Bronchial epithelial cell (primary cell): Measurements from ENCODE around the gene C2orf68. TPM values are rescaled to one million over a fixed set of nuclear protein-coding genes. Genes with fewer than 3 reads are reported as not detected.

ENCODE experiments used
- DNase-seq: peaks from one replicate; pipeline ENCODE4 v3.0.0-alpha.2; 2010; ENCODE audit warnings: low read depth
- FAIRE-seq: peaks from 2 replicates; lab custom pipeline; 2011; peaks lifted over from hg19 to GRCh38; lab: Jason Lieb, UNC
- H3K27me3 ChIP-seq: 2 replicates; pipeline ENCODE4 v1.5.1; 2011; ENCODE audit warnings: low read length; ENCODE audit not compliant: control insufficient read depth, insufficient read depth
- H3K36me3 ChIP-seq: 2 replicates; pipeline ENCODE4 v1.5.1; 2011; ENCODE audit warnings: low read length; ENCODE audit not compliant: control insufficient read depth, insufficient read depth
- H3K4me3 ChIP-seq: 2 replicates; pipeline ENCODE4 v1.5.1; 2011; ENCODE audit warnings: mild to moderate bottlenecking, low read depth, low read length, control low read depth
- total RNA-seq: library from RNA; depleted of rRNA; stranded (reverse); fragments of >200 nt; gene quantifications from 2 replicates; pipeline ENCODE4 v1.2.1, GENCODE V29; 2014
- TF ChIP-seq, protein P1 (sequence below): IDR thresholded peaks from 2 replicates; pipeline ENCODE4 v1.5.1; 2011; ENCODE audit warnings: mild to moderate bottlenecking, moderate library complexity, low read length, control low read depth, inconsistent platforms; ENCODE audit not compliant: insufficient read depth, severe bottlenecking

The C2orf68 gene
- total RNA-seq, 1 donor from 2014 or later: 9.5 TPM

- Histone ChIP-seq H3K36me3 (peaks cover 31% of the 10 kb centered on the region), H3K4me3 (no peak overlapping the region), H3K27me3 (no peaks in the 10 kb centered on the region)
- DNase-seq: no peak
- TF ChIP-seq, protein P1, sequence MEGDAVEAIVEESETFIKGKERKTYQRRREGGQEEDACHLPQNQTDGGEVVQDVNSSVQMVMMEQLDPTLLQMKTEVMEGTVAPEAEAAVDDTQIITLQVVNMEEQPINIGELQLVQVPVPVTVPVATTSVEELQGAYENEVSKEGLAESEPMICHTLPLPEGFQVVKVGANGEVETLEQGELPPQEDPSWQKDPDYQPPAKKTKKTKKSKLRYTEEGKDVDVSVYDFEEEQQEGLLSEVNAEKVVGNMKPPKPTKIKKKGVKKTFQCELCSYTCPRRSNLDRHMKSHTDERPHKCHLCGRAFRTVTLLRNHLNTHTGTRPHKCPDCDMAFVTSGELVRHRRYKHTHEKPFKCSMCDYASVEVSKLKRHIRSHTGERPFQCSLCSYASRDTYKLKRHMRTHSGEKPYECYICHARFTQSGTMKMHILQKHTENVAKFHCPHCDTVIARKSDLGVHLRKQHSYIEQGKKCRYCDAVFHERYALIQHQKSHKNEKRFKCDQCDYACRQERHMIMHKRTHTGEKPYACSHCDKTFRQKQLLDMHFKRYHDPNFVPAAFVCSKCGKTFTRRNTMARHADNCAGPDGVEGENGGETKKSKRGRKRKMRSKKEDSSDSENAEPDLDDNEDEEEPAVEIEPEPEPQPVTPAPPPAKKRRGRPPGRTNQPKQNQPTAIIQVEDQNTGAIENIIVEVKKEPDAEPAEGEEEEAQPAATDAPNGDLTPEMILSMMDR: no peak
- no peak for FAIRE-seq
Observed at GRCh38 chr2:85642725-85643124, 30.9 kb upstream of the C2orf68 start.

- peaks cover 17% of the 10 kb centered on the region for H3K36me3 ChIP-seq
Observed at GRCh38 chr2:85635636-85636035, 23.8 kb upstream of the C2orf68 start.

GRCh38 chr2:85635011-85635410 lies 23.1 kb upstream of the C2orf68 start:
- H3K4me3 ChIP-seq: no peak overlapping the region
- no peaks in the 10 kb centered on the region for H3K27me3 ChIP-seq
- FAIRE-seq (no peak), DNase-seq (no peak)
- H3K36me3 ChIP-seq: peaks cover 17% of the 10 kb centered on the region
- TF ChIP-seq, protein P1: no peak

More at GRCh38 chr2:85635636-85636035, 23.8 kb upstream of the C2orf68 start:
- TF ChIP-seq, protein P1: no peak
- Histone ChIP-seq H3K27me3 (no peaks in the 10 kb centered on the region), H3K4me3 (no peak overlapping the region)
- FAIRE-seq (no peak), DNase-seq (no peak)

DNA sequence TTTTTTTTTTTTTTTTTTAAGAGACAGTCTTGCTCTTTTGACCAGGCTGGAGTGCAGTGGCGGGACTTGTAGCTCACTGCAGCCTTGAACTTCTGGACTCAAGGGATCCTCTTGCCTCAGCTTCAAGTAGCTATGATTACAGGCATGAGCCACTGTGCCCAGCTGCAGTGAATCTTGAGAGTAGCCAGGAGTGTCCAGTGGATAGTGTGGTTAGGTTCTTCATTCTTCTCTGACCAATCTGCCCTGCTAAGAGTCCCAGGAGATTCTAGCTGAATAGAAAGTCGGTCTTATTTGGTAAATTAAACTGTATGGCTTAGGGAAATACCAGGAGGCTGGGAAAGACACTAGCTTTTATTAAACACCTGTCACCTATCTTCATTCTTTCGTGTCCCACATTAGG lies 19.4 kb upstream of the C2orf68 start:
- no peak overlapping the region for H3K4me3 ChIP-seq
- no peaks in the 10 kb centered on the region for H3K27me3 ChIP-seq
- FAIRE-seq (no peak), DNase-seq (no peak)
- peaks cover 8% of the 10 kb centered on the region for H3K36me3 ChIP-seq
- TF ChIP-seq, protein P1: no peak

DNA sequence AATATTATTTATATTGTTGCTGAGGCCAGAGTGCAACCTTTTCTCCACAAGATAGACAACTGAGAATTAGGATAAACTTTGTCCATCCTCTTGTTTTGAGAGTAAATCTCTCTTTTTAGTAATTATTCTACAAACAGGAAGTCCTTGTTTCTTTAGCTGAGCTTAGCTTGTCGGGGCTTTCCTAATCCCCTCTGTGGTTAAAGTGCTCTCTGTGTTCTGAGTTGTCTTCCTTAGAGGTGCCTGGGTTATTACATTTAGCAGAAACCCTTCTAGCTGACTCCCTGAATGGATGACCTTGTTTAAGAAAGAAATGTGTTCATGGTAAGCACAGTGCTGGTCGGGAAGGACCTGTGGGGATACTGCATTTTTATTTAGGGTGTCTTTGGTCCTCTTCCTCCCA lies 16.8 kb upstream of the C2orf68 start:
- Histone ChIP-seq H3K36me3 (peaks cover 14% of the 10 kb centered on the region), H3K27me3 (no peaks in the 10 kb centered on the region), H3K4me3 (no peak overlapping the region)
- DNase-seq (no peak), FAIRE-seq (no peak)
- TF ChIP-seq, protein P1: no peak

DNA sequence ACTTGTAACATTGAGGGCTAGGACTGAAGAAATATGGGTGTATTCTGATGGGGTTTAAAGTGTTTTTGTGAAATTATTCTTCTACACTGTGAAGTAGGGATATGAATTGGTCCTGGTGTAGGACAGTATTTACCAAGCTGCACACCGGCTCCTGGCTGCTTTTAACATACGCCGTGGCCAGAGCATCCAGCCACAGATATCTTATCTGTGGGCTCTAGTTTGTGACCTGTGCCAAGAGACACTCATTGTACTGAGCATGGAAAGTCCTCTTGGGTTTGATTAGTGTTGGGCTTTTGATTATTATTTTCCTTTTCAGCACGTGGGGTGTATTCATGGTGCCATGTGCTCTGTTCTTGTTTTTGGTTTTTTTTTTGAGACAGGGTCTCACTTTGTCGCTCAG lies 12.1 kb upstream of the C2orf68 start:
- Histone ChIP-seq H3K4me3 (no peak overlapping the region), H3K27me3 (no peaks in the 10 kb centered on the region), H3K36me3 (peaks cover 18% of the 10 kb centered on the region)
- FAIRE-seq: no peak
- TF ChIP-seq, protein P1: no peak
- no peak for DNase-seq
